CD4-positive, alpha-beta T cell (primary cell): ENCODE measurements around the gene PUSL1. TPM values are rescaled to one million over a fixed set of nuclear protein-coding genes. Genes with fewer than 3 reads are reported as not detected.
A peak's percentile ranks its signal among the peaks of the same experiment; 100 is the strongest.

Source experiments
- ATAC-seq: fragments of 200-7000 bp; cut with Tn5 transposase; one replicate; pipeline ENCODE4 v1.10.0; 2022; ENCODE audit warnings: mild to moderate bottlenecking; ENCODE audit not compliant: poor library complexity
- CTCF ChIA-PET: fragments of 350-600 bp; sonication (Branson Sonifier 250); formaldehyde crosslinking; loops from one replicate; lab custom pipeline; 2021; ENCODE audit warnings: antibody characterized with exemption, inconsistent platforms; lab: Charles Lee
- POLR2A ChIA-PET: fragments of 350-600 bp; sonication (Branson Sonifier 250); formaldehyde crosslinking; loops from one replicate; lab custom pipeline; 2021; ENCODE audit warnings: antibody characterized with exemption, inconsistent platforms; lab: Charles Lee
- DNase-seq, 14 experiments: peaks; one replicate each; pipeline ENCODE4 v3.0.0-alpha.2; 2013 to 2020; ENCODE audit warnings: mixed read lengths in 2 of 14
- H3K27ac ChIP-seq, 2 donors: one replicate each; pipeline versions ENCODE4 v1.5.1 to v1.7.0; 2013; ENCODE audit warnings: low read length in 2 of 2, low read depth in 1 of 2, mild to moderate bottlenecking in 1 of 2
- H3K27me3 ChIP-seq, 2 experiments: 1 replicate in 1 of 2; 2 replicates in 1 of 2; pipeline versions ENCODE4 v1.6.1 to v1.7.0; 2013; ENCODE audit warnings: low read length in 2 of 2, control low read depth in 1 of 2, mild to moderate bottlenecking in 1 of 2, moderate library complexity in 1 of 2; ENCODE audit not compliant: insufficient read depth in 2 of 2, control insufficient read depth in 1 of 2
- H3K36me3 ChIP-seq: one replicate; pipeline ENCODE4 v1.6.1; 2013; ENCODE audit warnings: low read length, control low read depth; ENCODE audit not compliant: insufficient read depth
- H3K4me1 ChIP-seq: one replicate; pipeline ENCODE4 v1.6.1; 2013; ENCODE audit warnings: low read length, control low read depth; ENCODE audit not compliant: insufficient read depth
- H3K4me3 ChIP-seq: one replicate; pipeline ENCODE4 v1.5.1; 2013; ENCODE audit warnings: mild to moderate bottlenecking, low read length, moderate library complexity
- H3K9me3 ChIP-seq, 2 experiments: 1 replicate in 1 of 2; 2 replicates in 1 of 2; pipeline versions ENCODE4 v1.6.1 to v1.7.0; 2013; ENCODE audit warnings: low read length in 2 of 2, mild to moderate bottlenecking in 2 of 2, control low read depth in 1 of 2, moderate library complexity in 1 of 2; ENCODE audit not compliant: control insufficient read depth in 1 of 2, insufficient read depth in 1 of 2
- H3K27ac Mint-ChIP-seq: one replicate; pipeline ENCODE4 v1.8.0; 2020; ENCODE audit warnings: mixed read lengths
- H3K27me3 Mint-ChIP-seq: one replicate; pipeline ENCODE4 v1.8.0; 2021; ENCODE audit warnings: mixed read lengths
- H3K36me3 Mint-ChIP-seq: one replicate; pipeline ENCODE4 v1.8.0; 2021; ENCODE audit warnings: low read depth, mixed read lengths
- H3K4me1 Mint-ChIP-seq: one replicate; pipeline ENCODE4 v1.8.0; 2021; ENCODE audit warnings: low read depth, mixed read lengths
- H3K4me3 Mint-ChIP-seq: one replicate; pipeline ENCODE4 v1.8.0; 2020; ENCODE audit warnings: mild to moderate bottlenecking, mixed read lengths
- H3K9me3 Mint-ChIP-seq: one replicate; pipeline ENCODE4 v1.8.0; 2020; ENCODE audit warnings: mixed read lengths
- CTCF ChIP-seq: fragments of 200-600 bp; IDR thresholded peaks from one replicate; pipeline ENCODE4 v1.8.0; 2022; ENCODE audit warnings: antibody characterized with exemption, mild to moderate bottlenecking
- intact Hi-C, 2 experiments: fragments of 100-400 bp; cut with DNase I in 1 of 2; cut with micrococcal nuclease in 1 of 2; formaldehyde crosslinking; loops; one replicate each; pipeline versions ENCODE4 v1.15.1 to v1.9.0; 2023 to 2025; cut with DNase I, micrococcal nuclease
- total RNA-seq, 174 experiments: library from RNA in 2 of 174; stranded (reverse) in 2 of 174; gene quantifications; one replicate each; pipeline ENCODE4 v1.2.3 and lab custom pipeline; 2021 to 2026

The PUSL1 gene
- total RNA-seq, 2 experiments from 2014 or later = 18.1 to 19.2 TPM

- Histone ChIP-seq H3K27me3 (no peaks in the 10 kb centered on the region), H3K9me3 (peaks cover 0 to 3% of the 10 kb centered on the region in 2 experiments), H3K36me3 (no peaks in the 10 kb centered on the region), H3K4me3 (no peak overlapping the region), H3K27ac (no peak overlapping the region), H3K4me1 (peaks cover 7% of the 10 kb centered on the region)
- DNase-seq (peak in 1 of 14 experiments; percentile 26), ATAC-seq (no peak)
- CTCF ChIA-PET = no interaction called here
- no peaks in the 10 kb centered on the region for H3K36me3 Mint-ChIP-seq
- POLR2A ChIA-PET = no interaction called here
- H3K4me3 Mint-ChIP-seq = no peak overlapping the region
- H3K4me1 Mint-ChIP-seq = no peaks in the 10 kb centered on the region
- intact Hi-C loops = no loop called here
- H3K9me3 Mint-ChIP-seq = no peaks in the 10 kb centered on the region
- H3K27me3 Mint-ChIP-seq = no peaks in the 10 kb centered on the region
- no peak overlapping the region for H3K27ac Mint-ChIP-seq
- no peak for TF ChIP-seq CTCF
Measured at GRCh38 chr1:1286313-1287261, 21.8 kb upstream of the PUSL1 start.

GRCh38 chr1:1287288-1288110 lies 20.9 kb upstream of the PUSL1 start:
- TF ChIP-seq CTCF = no peak
- CTCF ChIA-PET = no interaction called here
- H3K9me3 Mint-ChIP-seq = no peaks in the 10 kb centered on the region
- peaks cover 0 to 3% of the 10 kb centered on the region in 2 experiments for H3K9me3 ChIP-seq
- POLR2A ChIA-PET = no interaction called here
- ATAC-seq = no peak
- H3K36me3 ChIP-seq = no peaks in the 10 kb centered on the region
- DNase-seq = peak in 1 of 14 experiments; percentile 40
- H3K4me3 Mint-ChIP-seq = no peak overlapping the region
- H3K27ac ChIP-seq = no peak overlapping the region
- H3K4me1 Mint-ChIP-seq = no peaks in the 10 kb centered on the region
- H3K27me3 ChIP-seq = no peaks in the 10 kb centered on the region
- H3K4me3 ChIP-seq = no peak overlapping the region
- no peaks in the 10 kb centered on the region for H3K36me3 Mint-ChIP-seq
- H3K4me1 ChIP-seq = peaks cover 14% of the 10 kb centered on the region
- intact Hi-C loops = no loop called here
- H3K27me3 Mint-ChIP-seq = no peaks in the 10 kb centered on the region
- H3K27ac Mint-ChIP-seq = no peak overlapping the region

GRCh38 chr1:1290238-1290731 lies 18.1 kb upstream of the PUSL1 start:
- Mint-ChIP-seq H3K4me3 (no peak overlapping the region), H3K36me3 (no peaks in the 10 kb centered on the region), H3K4me1 (no peaks in the 10 kb centered on the region), H3K27ac (no peak overlapping the region), H3K27me3 (no peaks in the 10 kb centered on the region), H3K9me3 (no peaks in the 10 kb centered on the region)
- Histone ChIP-seq H3K4me1 (peaks cover 14% of the 10 kb centered on the region), H3K9me3 (peaks cover 0 to under 1% of the 10 kb centered on the region in 2 experiments), H3K4me3 (no peak overlapping the region), H3K36me3 (no peaks in the 10 kb centered on the region), H3K27me3 (no peaks in the 10 kb centered on the region), H3K27ac (no peak overlapping the region)
- POLR2A ChIA-PET = no interaction called here
- CTCF ChIA-PET = interaction anchor here (1.1 kb wide), 2 partner anchors 16 to 168 kb away, joined by 3 to 8 read pairs; partner anchors contain the start of gene UBE2J2
- intact Hi-C loops = loop anchor here (2.0 to 5.0 kb wide), 3 partner anchors 167 to 308 kb away; partner anchors contain the start of gene PERM1 (in 1 of the 2)
- ATAC-seq (peak; percentile 69), DNase-seq (peak; percentile 30 to 77 (median 55))
- peak; percentile 42 for TF ChIP-seq CTCF
